Measurements from ENCODE around the gene SMARCC2.

Gene SMARCC2

DNA sequence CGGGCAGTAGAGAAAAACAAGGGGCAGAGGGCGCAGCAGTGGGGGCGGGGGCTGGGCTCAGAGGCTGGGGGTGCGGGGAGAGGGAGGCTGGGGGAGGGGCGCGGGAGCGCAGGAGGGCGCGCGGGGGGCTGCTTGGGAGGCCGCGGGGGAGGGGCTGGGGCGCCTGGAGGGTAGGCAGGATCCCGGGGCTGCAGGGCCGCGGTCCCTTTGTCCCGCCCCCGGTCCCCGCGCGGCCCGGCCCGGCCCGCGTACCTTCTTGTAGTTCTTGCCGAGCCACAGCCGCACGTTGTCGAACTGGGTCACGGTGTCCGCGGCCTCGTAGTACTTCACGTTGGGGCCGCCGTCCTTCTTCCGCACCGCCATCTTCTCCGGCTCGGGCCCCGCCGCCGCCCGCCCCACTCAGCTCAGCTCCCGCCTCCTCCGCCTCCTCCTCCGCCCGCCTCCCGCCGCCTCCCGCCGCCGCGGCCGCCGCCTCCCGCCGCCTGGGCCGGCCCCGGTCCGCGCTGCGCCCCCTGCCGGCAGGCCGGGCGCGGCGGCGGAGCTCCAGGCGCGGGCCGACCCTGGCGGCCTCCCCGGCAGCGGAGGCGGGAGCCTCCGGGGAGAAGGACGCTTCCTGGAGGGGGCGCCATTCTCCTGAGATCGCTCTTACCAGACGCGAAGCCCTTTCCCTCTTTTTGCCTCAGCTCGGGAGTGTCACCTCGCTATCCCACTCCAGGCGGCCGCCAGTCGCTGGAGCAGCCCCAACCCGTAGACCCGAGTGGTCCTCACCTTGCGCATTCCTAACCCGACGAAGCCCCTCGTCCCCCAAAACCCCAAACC is at the start of gene SMARCC2:
Gene SMARCC2 (minus strand): TSS at position 385 of the 819 bp plus-strand sequence. CDS start 22 bp downstream, at position 363.
- peak; percentile 78 for DNase-seq (ENCODE audit: low read depth)

GRCh38 chr12:56237552-56237951 is 48.3 kb upstream of the SMARCC2 start:
- no peak for DNase-seq (ENCODE audit: low read depth)

DNA sequence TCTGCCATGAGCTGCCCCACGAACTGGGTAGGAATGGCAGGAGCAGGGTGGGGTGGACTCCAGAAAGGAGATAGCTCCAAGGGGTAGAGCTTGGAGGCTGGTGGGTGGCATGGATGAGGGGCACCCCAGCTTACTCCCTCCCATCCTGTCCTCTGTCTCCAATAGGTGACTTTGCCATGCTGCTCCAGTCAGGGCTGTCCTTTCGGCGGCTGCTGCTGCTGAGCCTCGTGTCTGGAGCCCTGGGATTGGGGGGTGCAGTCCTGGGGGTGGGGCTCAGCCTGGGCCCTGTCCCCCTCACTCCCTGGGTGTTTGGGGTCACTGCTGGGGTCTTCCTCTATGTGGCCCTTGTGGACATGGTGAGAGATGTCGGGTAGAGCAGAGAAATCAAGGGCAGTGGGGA is 47.7 kb upstream of the SMARCC2 start:
- DNase-seq (ENCODE audit: low read depth): no peak

GRCh38 chr12:56236091-56236490 is 46.8 kb upstream of the SMARCC2 start:
- DNase-seq (ENCODE audit: low read depth): no peak

GRCh38 chr12:56234746-56235436 is 45.6 kb upstream of the SMARCC2 start:
- DNase-seq (ENCODE audit: low read depth): no peak

DNA sequence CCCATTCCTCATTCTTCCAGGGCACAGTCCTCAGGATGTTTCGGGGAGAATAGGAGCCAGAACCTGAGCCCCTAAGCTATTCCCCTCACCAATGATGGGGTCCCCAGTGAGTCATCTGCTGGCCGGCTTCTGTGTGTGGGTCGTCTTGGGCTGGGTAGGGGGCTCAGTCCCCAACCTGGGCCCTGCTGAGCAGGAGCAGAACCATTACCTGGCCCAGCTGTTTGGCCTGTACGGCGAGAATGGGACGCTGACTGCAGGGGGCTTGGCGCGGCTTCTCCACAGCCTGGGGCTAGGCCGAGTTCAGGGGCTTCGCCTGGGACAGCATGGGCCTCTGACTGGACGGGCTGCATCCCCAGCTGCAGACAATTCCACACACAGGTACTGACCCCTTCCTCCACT is 41.9 kb upstream of the SMARCC2 start:
- DNase-seq (ENCODE audit: low read depth): no peak

- no peak for DNase-seq (ENCODE audit: low read depth)
Measured at GRCh38 chr12:56230432-56231183, 41.3 kb upstream of the SMARCC2 start.

DNA sequence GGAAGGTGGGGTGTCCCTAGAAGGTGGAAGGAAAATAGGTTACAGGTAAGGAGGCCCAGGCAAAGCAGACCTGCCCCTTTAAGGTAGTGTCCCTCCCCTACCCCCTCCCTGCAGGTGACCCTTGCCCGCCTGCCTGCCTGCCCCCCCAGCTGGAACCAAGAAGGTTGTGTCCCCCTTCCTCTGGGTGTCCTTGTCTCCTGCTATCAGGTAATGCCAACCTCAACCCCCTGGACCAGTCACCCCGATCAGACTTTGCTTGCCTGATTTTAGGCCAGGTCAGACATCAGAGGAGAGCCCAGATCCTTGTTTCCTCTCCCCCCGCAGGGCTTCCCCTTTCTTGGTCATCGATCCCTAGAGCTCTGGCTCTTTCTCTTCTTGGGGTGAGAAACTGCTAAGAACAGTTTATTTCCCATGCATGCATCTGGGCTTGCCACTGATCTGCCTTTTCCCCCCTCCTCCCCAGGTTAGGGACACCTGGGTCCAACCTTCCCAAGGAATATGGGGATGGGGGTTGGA is 40.7 kb upstream of the SMARCC2 start, which contains the start of gene SLC39A5:
Gene SLC39A5 (plus strand): TSS at position 136 of the 516 bp plus-strand sequence. CDS start 1,224 bp downstream, outside the sequence.
- DNase-seq (ENCODE audit: low read depth): no peak

- DNase-seq (ENCODE audit: low read depth): no peak
Measured at GRCh38 chr12:56229082-56229481, 39.8 kb upstream of the SMARCC2 start.

DNA sequence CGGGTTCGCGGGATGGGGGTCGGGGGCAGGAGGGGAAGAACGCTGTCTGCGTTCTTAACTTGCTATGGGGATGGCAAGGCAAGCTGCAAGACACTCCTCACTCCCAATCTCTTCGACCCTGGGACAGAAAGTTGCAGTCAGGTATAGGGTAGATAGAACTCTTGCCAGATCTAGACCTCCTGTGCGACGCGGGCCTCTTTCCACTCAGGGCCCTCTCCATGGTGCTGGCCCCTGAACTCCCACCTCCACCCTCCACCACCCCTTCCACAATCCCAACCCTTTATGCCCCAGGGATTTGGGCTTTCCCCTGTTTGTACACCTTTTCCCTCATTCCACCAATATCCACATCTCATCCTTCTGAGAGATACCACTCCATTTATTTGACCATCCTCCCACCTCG is 35.7 kb upstream of the SMARCC2 start:
- no peak for DNase-seq (ENCODE audit: low read depth)

GRCh38 chr12:56224102-56224701 is 34.9 kb upstream of the SMARCC2 start, which contains the start of gene NABP2:
Gene NABP2, plus strand, starts transcription at chr12:56224342. Its CDS starts 515 bp downstream, at chr12:56224857.
- DNase-seq (ENCODE audit: low read depth): peak; percentile 98

GRCh38 chr12:56223571-56224101 is 34.4 kb upstream of the SMARCC2 start:
- no peak for DNase-seq (ENCODE audit: low read depth)

DNA sequence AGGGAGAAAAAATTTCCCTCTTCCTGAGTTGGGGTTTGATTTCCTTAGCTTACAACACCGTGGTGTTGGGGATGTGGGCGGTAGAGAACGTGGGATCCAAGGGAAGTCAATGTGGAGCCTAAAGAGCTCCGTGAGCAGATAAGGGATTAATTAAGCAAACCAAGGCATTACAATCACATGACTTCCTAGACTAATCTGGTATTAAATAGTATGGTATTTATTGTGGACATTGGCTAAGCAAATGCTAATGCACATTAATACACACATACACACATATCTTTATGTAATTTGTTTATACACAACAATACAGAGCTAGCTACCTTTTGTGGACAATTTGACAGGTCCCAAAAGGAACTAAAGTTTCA is 33.2 kb upstream of the SMARCC2 start:
- DNase-seq (ENCODE audit: low read depth): no peak

- peak; percentile 94 for DNase-seq (ENCODE audit: low read depth)
Measured at GRCh38 chr12:56221757-56222530, 32.7 kb upstream of the SMARCC2 start, which contains the start of gene RNF41. Gene RNF41, minus strand, starts transcription at chr12:56221922. Its CDS starts 7,875 bp downstream, at chr12:56214047.

GRCh38 chr12:56221232-56221756 is 32.0 kb upstream of the SMARCC2 start:
- DNase-seq (ENCODE audit: low read depth): peak; percentile 58

DNA sequence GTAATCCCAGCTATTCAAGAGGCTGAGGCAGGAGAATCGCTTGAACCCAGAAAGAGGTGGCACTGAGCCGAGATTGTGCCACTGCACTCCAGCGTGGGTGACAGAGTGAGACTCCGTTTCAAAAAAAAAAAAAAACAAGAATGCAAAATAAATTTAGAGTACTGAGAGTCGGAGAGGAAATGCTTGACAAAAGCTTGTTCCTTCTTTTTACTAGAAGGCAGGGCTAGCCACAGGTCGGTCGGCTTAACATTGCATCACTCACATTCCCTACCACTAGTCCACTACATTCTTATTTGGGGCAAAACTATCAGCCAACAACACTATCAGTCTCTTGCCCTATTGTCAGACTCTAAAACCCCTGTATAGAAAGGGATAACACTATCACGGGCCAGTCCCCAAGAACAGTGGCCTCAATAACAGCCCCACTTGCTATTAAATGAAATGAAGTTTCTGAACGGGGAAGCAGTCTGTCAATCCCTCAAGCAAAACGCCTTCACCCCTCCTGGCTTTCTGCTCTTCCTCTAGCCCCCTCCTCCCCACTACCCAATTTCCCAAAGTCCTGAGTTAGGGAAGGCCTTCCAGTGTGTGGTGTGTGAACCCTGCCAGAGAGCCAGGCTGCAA is 31.4 kb upstream of the SMARCC2 start:
- DNase-seq (ENCODE audit: low read depth): no peak

DNA sequence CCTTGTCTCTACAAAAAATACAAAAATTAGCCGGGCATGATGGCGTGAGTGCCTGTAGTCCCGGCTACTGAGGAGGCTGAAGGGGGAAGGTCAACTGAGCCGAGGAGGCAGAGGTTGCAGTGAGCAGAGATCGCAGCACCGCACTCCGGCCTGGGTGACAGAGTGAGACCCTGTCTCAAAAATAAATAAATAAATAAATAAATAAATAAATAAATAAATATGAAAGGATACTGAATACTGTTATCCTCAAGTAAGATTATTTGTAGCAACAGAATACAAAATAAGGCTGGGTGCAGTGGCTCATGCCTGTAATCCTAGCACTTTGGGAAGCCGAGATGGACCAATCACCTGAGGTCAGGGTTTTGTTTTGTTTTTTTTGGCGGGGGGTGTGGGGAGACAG is 30.6 kb upstream of the SMARCC2 start:
- DNase-seq (ENCODE audit: low read depth): no peak

DNA sequence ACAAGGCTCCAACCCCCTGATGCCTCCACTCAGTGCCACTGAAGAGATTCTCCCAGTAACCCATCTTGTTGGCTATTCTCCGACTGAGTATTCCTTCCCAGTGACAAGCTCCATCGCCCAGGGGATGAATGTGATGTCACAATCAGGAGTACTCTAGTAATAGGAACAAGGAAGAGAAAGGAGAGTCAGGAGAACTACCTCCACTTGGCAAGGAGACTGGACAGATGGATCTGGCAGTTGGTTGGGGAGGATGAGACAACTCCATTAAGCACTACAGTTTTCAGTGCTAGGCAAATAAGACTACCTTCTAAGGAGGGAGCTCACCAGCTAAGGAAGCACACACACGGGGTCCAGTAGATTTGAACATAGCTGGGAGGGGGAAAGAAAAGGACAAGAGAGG is 27.2 kb upstream of the SMARCC2 start:
- DNase-seq (ENCODE audit: low read depth): no peak

GRCh38 chr12:56213878-56214277 is 24.6 kb upstream of the SMARCC2 start:
- no peak for DNase-seq (ENCODE audit: low read depth)

- no peak for DNase-seq (ENCODE audit: low read depth)
Measured at GRCh38 chr12:56212361-56212760, 23.1 kb upstream of the SMARCC2 start.

All from stromal cell of bone marrow (primary cell).